ENCODE measurements around the gene POM121L2.
A peak's percentile ranks its signal among the peaks of the same experiment; 100 is the strongest.

The POM121L2 gene

DNA sequence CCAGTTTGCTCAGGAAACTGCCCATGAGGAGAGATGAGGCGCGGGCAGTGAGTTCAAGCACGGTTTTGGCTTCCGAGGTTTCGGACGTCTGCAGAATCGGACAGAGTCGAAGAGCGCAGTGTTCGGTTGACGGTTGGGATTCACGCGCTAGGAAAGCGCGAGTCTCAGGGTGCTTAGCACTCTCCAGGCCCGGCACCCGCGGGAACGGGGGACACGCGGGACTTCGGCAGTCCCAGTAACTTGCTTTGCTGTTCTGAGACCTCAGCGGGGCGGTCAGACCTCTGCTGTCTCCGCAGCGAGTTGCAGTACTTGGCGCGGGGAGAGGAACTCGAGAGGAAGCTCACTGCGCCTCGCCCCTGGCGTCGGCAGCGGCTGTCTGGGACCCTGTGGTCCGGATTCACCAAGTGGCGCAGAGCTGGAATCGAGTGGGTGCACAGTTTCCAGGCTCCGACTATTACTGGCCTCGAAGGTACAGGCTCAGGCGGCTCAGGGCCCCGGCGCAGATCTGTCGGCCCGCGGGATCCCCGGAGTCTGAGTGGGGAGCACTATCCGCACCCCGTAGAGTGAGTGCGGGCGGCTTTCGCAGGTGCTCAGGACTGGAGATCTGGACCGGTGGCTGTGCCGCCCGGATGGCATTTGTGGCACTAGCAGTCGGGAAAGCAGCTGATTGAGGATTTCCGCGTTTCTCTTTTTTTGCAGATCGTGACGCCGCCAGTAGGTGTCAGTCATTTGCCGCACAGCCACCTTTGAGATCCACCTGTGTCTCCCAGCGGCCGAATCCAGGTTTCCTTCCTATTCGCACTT is at the start of gene POM121L2:
POM121L2 (minus strand) TSS at position 128 of the 804 bp plus-strand sequence; CDS start at position 25, 103 bp downstream.
- peak; percentile 6 for DNase-seq

DNA sequence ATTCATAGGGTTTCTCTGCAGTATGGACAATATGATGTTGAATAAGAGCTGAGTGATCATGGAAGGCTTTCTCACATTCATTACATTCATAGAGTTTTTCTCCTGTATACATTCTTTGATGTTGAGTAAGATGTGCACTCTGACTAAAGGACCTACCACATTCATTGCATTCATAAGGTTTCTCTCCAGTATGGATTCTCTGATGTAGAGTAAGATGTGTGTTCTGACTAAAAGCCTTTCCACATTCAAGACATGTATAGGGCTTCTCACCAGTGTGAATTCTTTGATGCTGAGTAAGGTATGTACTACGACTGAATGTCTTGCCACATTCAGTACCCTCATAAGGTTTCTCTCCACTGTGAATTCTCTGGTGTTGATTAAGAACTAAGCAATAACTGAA is 47.2 kb upstream of the POM121L2 start:
- no peak for DNase-seq

DNA sequence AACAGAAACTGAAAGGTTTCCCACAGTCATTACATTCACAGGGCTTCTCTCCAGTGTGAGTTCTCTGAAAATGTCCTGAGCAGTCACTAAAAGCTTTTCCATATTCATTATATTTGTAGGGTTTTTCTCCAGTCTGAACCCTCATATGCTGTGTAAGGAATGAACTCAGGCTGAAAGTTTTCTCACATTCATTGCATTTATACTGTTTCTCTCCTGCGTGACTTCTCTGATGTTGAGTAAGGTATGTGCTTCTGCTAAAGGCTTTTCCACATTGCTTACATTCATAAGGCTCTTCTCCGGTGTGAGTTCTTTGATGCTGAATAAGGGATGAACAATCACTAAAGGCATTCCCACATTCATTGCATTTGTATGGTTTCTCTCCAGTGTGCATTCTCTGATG is 46.7 kb upstream of the POM121L2 start:
- DNase-seq = no peak

DNA sequence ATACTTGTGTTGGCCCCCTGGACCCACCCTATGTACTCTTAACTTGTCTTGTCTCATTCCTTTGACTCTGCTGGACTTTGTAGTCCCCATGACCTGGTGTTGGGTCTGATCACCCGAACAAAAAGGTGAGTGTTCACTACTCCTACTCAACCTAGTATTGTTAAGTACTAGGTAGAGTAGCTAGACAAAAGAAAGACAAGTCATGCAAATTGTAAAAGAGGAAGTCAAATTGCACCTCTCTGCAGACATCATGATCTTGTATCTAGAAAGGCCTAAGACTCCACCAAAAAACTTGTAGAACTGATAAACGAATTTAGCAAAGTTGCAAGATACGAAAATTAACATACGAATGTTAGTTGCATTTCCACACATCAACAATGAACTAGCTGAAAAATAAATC is 40.8 kb upstream of the POM121L2 start:
- DNase-seq = no peak

DNA sequence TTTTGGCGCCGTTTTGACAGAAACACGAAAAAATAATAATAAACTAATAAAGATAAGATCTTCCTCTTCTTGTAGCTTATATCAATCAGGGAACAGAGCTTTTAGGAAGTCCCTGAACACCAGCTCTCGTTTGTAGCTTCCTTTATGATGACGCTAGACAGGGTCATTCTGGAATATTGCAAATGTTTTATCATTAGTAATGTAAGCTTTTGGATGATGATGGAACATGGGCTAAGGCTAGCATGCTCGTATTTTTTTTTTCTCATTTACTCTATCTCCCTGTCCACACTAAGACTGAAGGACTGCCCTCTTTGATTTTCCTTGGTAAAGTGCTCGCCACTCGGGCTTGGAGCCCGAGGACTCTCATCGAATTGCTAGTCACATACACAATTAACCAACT is 22.1 kb upstream of the POM121L2 start:
- no peak for DNase-seq

DNA sequence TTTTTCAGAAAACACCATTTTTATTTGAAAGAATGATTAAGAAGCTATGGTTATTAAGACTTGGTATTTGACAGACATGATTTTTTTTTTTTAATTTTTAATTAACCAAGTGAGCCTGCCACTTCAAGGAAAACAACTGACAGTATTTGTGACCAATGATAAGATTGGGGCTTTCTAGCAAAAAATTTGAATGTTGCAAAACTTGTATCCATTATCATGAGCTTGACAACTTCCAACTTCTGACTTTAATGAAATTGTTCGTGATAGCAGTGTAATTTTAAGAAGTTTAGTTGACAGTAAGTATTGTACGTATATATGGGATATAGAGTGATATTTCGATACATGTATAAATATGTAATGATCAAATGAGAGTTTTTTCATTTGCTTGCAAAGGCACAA is 21.6 kb upstream of the POM121L2 start:
- no peak for DNase-seq

DNA sequence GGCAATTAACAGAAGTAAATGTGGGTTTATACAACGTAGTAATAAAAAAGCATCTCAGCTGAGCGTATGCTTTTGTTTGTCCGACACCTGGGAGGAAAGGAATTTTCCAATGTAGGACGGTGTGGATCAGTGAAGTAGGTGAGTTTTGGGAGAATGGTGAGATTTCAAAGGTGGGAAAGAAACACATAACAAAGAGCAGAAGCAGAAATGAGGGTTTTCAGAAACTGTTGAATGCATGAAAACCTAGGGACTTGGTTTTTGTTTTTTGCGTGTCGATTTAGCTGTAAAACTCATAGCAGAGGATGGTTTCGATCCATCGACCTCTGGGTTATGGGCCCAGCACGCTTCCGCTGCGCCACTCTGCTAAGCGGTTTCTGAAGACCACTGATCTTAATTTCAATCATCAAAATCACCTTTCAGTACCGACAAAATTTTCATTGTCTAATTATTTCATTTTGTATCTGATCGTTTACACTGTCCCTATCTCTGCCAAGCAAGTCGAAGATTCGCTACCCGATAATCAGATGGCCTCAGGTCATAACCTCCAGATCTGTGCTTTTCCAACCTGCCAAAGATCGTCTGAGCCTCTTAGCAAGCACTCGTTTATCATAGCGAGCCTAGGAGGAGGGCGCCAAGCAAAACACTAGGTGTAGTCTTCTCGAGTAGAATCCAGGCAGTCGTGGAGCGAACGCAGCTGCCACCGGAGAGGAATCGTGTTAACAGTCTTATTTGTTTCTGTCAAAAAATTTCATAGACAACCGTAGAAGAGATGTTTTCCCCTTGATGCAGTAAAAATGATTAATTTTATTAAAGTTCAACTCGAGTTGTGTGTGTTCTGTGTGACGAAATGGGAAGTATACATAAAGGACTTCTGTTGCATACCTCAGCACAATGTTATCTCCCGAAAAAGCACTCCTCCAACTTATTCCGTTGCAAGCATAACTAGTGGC is 20.9 kb upstream of the POM121L2 start:
- DNase-seq = no peak

DNA sequence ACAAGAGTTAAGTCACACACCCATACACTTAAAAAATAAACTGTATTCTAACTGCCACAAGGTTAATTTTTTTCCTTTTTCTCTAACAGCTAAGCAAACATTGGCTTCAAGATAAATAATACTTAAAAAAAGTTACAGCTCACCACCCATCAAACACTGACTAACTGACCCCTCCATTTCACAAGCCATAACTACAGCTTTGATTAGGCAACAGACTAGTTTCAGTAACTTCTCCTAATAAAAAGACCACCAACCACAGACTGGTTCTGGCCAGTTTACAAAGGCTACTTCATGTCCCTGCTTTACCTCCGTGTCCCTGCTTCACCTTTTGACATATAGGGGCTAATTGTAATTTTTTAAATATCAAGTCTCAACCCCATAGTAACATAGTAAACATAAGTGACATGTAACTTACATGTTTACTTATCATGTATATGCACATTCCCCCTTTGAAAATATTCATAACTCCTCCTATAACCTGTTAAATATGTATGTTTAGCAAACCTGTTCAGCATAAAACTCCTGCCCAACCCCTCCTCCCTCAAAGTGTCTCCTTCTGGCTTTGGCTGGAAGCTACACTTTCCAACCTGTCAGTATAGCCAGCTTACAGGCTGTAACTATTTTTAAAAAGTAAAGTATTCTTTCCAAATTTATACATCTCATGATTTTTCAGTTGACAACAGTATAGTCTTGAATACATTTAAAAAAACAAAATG is 15.1 kb upstream of the POM121L2 start:
- DNase-seq = no peak

DNA sequence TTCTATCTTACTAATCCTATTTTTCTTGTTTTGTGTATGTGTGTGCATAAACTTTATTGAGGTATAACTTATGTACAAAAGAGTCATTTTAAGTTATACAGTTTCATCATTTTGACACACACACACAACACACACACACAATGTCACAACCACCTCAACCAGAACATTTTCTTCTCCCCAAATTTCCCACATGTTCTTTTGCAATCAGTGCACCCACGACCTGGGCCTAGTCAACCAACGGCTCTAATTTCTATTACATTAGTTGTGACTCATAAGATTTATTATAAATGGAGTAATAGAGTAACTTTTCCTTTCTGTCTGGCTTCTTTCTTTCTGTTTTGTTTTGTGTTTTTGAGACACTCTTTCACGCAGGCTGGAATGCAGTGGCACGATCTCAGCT is 9.8 kb upstream of the POM121L2 start:
- no peak for DNase-seq

DNA sequence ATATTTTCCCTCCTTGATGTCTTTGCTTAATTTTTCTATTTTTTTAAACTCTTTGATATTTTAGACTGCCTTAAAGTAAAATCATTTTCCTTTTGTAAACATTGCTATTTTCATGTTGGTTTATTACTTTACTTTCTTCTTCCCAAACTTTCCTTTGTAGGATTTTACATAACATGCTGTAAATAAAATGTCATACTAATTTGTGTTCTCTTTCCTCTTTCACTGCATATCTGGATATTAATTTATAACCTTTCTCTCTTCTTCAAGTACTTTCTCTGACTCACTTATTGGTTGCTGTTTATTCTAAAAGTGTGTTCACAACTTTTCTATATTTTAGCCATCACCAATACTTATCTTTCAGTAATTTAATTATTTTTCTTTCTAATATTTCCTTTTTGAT is 9.3 kb upstream of the POM121L2 start:
- no peak for DNase-seq

DNA sequence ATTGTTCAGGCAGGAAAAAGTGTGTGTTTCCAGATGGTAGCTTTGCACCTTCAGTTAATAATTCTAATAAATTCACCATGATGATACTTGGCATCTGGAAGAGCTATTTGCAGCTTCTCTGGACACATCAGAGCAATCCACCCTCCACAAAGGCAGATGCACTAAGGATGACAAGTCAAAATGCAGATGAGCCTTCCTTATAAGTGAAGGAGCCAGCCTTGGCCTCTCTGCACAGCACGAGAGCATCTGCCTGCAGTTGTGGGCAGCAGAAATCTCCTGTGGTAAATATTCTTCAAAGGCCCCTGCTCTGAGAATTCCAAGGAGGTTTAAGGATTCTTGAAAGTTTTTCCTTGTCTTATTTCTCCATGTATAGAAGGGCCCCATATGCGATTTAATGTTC is 6.9 kb upstream of the POM121L2 start:
- DNase-seq = no peak

DNA sequence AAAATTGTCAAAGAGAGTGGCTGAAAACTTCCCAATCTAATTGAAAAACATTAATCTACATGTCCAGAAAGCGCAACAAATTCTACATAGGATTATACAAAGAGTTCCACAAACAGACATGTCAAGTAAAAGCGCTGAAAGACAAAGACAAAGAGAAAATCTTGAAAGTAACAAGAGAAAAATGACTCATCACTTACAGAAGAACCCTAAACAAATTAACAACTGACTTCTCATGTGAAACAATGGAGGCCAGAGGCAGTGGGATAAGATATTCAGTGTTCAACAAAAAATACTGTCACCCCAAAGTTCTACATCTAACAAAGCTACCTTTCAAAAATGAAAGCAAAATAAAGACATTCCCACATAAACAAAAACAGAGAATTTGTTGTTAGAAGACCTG is 2.0 kb upstream of the POM121L2 start:
- no peak for DNase-seq

DNA sequence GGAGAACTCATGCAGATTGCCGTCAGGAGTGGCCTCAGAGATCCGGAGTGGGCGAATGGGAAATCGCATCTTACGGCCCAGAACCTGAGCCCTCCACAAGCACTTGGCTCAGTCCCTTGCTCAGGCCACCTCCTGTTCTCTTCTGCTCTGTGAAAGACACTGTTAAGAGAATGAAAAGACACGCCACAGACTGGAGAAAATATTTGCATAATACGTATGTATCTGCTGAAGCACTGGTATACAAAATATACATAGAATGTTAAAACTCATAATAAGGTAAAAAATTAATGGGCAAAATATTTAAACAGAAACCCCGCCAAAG is 838 bp upstream of the POM121L2 start:
- no peak for DNase-seq

DNA sequence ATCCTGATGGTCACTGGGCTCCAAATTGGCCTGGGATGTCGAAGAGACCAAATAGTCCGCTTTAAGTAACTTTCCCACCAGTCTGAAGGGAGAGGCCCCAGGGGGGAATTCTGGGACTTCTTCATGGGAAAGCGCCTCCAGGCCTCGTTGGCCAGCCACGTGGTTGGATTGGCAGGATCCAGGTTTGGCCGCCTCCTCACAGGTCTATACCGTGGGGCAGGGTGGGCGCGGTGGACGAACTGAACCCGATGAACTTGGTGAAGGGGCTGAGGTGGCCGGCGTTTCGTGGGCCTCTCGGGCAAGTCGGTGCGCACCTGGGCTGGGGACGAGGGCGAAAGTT is 297 bp downstream of the POM121L2 start:
- DNase-seq = no peak

DNA sequence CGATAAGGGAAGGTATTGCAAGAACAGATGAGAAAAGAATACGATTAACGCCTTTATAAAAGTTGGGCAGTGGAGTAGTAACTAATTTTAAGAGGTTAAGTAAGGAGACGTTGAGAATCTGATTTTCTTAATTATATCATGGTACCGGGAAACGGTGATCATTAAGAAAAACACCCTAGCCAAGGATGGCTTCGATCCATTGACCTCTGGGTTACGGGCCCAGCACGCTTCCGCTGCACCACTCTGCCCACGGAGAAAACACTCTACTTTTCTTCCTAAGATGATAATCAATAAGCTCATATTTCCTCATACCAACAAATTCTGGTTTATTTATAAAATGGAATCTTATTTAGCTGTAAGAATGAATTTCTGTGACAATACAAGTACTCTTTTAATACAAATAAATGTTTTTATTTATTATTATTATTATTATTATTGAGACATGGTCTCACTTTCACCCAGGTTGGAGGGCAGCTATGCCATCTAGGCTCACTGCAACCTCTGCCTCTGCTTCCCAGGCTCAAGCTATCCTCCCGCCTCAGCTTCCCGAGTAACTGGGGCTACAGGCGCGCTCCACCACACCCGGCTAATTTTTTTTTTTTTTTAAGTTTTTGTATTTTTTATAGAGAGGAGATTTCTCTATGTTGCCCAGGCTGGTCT is 8.3 kb downstream of the POM121L2 start:
- DNase-seq = no peak

DNA sequence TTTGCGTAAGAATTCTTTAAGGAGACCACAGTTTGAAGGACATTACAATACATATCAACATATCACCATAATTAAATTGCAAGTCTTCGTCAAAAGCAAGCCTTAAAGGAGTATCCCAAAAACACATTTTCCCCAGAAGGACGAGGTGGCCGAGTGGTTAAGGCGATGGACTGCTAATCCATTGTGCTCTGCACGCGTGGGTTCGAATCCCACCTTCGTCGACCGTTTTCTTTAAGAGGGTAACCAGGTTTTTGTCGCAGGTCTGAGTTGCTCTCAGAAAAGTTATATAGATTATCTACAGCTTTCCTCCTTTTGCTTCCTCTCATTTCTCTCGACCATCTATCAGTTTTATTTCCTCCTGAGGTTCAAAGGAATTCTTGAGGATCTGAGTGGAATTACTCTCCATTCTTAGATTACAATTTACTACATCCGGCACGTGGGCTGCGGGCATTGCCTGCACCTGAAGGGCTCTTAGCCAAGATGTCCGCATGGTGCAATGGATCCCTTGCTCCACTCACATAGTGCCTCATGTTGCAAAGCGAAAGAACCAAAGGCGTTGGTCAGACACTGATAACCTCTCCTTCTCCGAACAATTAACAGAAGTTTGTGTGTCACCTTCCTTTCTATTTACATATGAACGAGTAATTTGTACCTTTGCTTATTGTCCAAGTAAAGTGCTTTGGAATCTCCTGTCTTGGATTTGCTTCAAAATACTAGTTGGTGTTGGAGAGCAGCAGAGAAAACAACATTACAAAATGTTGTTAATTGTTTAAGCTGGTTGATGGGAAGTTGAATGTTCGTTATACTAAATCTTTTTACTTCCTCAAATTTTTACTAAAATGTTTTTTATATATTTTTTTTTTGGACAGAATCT is 14.0 kb downstream of the POM121L2 start:
- DNase-seq = no peak

DNA sequence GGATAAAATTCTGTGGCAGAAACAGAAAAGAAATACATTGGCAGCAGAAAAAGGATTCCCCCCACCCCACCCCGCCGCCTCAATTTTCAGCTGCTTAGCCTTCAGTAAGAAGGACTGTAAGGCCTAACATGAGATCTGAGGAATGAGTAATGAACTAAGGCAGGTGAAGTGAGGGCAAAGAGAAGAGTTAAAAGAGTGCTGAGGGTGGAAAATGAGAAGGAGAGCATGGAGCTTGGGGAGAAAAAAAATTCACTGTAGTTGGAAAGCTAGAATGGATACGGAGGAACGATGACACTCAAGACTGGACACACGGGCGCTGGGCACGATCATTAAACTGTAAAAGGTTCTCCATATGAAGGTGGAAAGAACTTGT is 14.6 kb downstream of the POM121L2 start:
- no peak for DNase-seq

DNA sequence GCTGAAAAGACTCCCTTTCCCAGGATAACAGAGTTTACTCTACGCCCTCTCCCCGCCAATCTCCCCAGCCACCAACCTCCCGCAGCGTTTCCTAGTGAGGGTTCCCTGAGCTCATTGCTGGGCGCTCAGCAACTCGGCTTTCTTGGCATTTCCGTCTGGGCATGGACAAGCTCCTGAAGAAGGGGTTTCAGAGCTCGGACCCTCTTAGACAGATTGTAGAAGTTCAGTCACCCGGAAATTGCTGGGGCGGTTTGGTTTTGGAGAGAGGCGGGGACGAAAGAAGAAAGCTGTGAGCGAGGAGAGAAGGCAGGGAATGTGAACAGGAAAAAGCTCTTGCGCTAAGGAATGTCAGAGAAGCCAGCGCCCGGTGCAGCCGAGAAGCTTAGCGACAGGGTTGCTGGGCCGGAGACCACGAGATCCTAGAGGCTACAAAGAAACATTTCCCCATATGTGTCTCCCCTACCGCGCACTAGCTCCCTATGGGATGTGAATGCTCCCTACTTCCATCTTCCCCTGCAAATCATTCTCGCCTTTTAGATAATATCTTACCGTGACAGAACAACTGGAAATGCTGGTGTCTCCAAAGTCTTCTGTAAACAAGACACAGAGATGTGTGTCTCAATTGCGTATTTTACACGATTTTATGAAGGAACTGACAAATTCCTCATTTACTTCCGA is 15.8 kb downstream of the POM121L2 start:
- no peak for DNase-seq

DNA sequence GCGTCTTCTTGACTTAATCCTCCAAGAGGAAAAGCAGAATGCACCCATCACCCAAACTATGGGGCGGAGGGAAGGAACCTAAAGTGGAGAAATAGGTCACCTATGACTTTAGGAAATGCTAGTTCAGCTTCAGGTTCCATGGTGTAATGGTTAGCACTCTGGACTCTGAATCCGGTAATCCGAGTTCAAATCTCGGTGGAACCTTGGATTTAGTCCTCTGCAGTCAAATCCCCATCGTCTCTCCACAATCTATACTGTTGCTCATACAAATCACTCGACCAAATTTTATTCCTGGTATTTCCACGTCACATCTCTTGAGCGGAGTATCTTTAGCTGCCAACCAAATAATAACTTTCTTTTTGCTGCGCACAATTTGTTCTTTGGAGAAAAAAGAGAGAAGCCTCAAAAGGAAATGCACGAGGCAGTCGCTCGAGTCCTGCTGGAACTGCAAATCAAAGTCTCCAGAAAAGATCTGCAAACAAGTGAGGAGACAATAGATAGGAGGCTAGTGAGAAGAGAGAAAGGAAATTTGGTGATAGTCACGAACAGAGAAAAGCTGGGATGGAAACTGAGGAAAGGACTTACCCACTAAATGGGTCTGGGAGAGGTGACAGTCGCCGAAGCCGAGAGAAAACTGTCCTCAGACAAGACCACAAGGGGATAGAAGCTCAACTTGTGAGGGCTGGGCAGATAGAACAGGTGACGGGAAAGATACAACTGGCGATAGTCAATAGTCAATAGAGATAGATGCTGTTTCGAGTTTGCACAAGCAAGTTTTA is 16.6 kb downstream of the POM121L2 start:
- no peak for DNase-seq

DNA sequence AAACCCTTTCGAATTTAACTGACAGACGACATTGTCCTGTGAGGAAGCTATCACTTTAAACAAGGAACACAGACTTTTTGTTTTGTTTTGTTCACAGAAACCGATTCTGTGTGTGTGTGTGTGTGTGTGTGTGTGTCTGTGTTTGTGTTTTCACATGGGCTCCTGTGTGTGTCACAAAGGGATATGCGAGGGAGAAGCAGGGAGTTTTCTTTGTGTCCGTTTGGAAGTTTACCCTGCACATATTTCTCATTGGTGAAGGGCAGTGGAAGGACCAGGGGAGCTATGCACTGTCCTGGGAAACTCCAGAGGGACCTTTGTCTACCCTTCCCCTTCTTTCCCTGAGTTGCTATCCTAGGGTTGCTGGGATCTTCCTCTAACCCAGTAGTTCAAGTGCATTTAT is 17.7 kb downstream of the POM121L2 start:
- no peak for DNase-seq
